Amygdala (tissue), 56 donors: Measurements from ENCODE around the gene PIAS1.
"Not testable (repeated sequence)": the region's sequence is repeated elsewhere in the genome, so short reads cannot be mapped to it uniquely, and the experiment has no call there.

Experiments
- DNase-seq, 56 donors: peaks; one replicate each; lab custom pipeline; 2025; lab: John Stamatoyannopoulos, UW

Gene PIAS1

DNA sequence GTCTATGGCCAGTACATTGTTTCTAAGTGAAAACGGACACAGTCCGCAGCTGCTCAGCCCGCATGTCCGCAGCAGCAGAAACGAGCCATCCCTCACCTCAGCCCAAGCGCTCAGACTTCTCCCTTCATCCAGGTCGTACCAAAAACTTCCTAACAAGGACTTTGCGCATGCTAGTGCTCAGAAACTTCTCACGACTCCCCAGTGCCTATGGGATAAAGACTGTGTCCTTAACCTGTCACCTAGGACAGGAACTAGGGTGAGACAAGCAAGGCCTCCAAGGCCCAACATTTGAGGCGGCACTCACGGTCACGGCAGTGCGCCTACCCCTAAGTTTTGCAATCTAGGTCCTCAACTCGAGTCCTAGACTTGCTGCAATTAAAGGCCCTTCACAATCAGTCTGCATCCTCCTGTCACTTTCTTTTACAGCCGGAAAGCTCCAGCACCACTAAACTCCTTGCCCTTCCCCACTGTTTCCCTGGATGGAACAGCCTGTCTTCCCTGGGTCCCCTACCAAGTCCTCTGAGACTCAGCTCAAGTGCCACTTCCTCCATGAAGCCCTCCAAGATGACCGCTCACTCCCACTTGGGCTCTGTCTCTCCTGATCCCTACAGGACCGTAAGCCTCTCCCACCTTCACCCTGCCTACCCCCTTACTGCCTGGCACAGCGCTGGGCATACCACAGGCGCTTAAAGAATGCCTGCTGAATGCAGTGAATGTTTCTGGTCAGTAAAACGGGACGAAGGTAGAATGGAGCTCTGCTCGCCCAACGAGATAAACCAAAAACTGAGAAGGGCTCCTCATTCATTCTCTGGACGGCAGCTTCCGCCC lies 174.2 kb downstream of the PIAS1 start:
- no peak for DNase-seq

DNA sequence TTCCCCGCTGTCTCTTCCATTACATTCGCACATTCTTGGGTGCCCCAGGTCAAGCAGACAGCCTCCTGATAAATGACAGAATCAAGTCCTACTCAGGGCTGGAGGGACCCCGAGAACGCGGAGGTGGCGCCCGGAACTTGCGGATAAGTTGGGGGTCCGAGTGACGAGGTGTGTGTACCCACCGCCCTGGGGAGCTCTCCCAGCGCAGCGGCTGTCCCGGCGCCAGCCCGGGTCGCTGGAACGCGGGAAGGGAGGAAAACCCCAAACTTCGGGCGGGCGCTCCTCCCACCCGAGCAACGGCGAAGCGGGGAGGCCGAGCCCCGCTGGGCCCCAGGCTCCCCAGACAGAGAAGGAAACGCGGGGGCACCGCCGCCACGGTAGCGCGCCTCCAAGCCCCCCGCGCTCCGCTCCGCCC lies 174.9 kb downstream of the PIAS1 start:
- no peak for DNase-seq

GRCh38 chr15:68229386-68230156 lies 175.5 kb downstream of the PIAS1 start, which contains the start of gene CLN6:
TSS of gene CLN6 (minus strand) at chr15:68229728. CDS start at chr15:68229584, 144 bp downstream.
- DNase-seq = peak in 53 of 56 donors; percentile 28 to 90 (median 81)

DNA sequence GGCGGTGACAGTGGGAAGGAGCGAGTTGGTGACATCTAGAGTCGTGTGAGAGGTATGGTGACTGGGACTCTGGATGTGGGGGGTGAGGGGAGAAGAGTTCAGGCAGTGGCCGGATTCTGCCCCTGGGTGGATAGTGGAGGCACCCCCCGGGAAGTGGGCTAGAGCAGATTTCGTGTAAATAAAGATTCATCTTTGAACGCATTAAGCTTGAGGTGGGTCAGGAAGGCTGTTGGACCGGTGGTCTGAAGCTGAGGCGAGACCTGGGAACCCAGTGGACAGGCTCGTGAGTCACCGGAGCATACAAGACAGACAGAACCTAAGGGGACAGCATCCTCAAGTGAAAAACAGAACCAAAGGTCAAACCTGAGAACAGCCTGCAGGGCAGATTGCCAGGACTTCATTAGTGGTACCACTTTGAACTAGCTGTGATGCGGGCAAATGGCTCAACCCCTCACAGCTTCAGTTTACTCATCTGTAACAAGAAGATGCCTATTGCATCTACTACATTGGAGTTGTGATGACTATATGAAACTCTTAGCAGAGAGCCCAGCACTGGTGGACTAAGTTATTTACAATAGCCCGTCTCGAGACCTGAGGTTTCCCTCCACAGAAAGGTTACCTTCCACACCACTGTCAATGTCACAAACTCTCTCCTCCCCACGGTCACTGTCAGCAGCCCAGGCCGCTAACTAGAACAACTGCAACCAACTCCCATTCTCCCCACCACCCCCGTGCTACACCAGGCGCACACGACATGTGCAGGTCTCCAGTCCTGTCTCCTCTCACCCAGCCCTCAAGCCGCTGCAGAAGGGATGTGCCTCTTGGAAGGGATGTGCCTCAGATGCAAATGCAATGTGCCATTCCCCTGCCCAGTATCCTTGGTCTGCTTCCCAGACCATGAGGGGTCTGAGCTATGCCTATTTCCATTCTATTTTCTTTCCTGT lies 176.3 kb downstream of the PIAS1 start:
- peak in 2 of 56 donors; percentile 46 to 60 for DNase-seq

DNA sequence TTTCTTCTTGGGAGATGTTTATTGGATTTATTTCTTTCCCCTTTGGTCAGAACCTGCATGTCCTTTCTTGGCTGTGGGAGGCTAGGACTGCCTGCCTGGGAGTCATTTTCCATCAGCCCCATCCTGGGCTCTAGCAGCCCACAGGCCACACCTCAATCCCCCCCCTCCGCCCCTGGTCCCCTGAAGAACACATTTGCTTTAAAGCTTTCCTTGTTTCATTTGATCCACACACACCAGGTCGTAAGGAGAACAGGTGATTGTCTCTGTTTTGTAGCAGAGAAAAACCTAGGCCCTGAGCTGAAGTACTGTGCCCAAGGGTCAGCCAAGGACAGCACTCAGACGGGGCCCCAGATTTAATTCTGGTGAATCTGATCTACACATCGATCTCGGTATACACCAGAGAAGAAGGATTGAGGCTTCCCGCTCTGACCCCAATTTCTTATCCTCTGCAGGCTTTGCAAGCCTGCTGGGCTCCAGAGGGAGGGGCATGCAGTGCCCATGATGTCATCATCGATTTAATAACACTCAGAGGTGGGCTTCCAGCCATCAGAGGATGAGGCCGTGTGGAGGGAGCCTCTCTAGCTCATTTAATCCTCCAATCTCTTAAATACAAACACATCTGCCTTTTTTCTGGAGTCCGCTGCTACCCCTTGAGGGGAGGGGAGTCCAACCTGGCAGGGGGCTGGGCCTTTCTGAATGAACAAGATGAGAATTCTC lies 177.1 kb downstream of the PIAS1 start:
- DNase-seq = no peak

DNA sequence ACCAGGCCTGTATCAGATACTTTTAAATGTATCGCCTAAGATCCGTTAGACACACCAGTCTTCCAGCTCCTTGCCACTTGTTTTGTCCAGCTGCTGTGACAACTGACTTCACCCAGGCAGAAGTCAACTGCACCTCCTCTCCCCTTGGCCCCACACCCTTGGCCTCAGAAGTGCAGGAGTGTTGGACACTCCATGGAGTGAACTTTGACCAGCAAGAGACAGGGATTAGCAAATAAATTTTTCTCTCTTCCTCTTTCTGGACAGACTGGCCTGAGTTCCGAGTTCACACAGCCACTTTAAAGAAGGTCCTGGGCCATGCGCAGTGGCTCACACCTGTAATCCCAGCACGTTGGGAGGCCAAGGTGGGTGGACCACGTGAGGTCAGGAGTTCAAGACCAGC lies 178.3 kb downstream of the PIAS1 start:
- no peak for DNase-seq

DNA sequence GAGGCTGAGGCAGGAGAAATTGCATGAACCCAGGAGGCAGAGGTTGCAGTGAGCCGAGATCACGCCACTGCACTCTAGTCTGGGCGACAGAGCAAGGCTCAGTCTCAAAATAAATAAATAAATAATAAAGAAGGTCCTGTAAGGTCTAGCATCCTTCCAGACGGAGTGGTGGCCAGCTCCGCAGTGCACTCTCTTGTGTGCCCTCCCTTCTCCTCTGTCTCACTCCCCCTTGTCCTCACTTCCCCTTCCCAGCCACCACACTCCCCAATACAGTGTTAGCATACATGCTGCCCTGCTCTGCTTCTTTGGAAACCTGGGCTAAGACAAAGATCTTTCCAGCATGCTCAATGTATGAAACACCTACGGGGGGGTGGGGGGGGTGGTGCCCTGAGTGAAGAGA lies 178.8 kb downstream of the PIAS1 start:
- peak in 2 of 56 donors; percentile 23 to 32 for DNase-seq

GRCh38 chr15:68234060-68234459 lies 179.9 kb downstream of the PIAS1 start:
- DNase-seq = no peak

- not testable (repeated sequence) for DNase-seq
Observed at GRCh38 chr15:68234520-68234919, 180.4 kb downstream of the PIAS1 start.

- no peak for DNase-seq
Observed at GRCh38 chr15:68235022-68235421, 180.9 kb downstream of the PIAS1 start.

DNA sequence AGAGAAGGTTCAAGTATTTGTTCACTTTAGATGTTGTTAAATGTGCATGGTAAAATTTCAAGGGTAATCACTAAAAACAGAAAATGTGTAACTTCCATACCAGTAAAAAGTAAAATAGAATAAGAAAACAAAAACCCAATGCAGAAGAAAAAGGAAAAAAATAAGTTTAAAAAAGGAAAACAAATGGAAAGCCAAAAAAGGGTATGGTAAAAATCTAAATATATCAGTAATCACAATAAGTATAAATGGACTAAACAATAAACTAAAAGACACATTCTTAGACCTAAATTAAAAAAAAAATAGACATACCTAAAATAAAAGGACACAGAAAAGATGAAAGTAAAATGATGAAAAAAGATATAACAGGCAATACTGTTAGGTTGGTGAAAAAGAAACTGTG lies 184.9 kb downstream of the PIAS1 start:
- no peak for DNase-seq

DNA sequence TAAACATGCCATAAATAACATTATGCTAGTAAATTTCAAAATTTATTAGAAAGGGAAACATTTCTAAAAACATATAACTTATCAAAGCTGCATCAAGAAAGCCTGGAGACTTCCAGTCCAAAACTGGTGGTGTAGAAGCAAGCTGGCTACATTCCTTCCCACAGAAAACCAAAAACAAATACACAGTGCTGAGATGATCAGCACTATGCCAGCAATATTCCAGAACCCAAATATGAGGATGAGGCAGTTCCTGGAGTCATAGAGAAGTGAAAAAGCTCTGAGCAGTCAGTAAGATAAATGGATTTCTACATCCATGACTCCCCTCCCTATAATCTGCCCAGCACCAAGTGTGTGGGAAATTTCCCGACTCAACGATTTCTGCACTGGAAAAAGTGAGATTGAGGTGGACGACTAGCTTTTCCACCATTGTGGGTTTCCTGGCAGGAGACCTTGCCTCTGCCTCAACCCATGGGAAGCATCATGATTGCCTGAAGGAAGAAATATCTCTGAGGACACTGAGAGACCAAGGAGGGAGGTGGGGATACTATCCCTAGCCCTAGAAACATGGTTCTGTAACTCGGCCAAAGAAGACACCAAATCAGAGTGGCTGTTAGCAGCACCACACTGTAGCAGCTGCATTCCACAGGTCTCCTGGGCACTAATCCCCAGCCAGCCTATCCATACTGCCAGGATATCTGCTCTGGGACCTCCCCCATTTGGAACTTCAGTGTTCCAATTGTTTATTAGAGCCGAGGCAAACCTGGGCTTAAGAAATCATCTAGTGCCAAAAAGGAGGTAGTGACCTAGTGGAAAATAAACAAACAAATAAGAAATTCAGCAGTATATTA lies 187.2 kb downstream of the PIAS1 start:
- DNase-seq = no peak
